A549 (cell line): Measurements from ENCODE around the gene KCNK15. TPM values are rescaled to one million over a fixed set of nuclear protein-coding genes. Genes with fewer than 3 reads are reported as not detected.
A peak's percentile ranks its signal among the peaks of the same experiment; 100 is the strongest.

Source experiments
- ATAC-seq, 2 experiments: fragments of 200-7000 bp in 1 of 2; fragments of >200 bp in 1 of 2; cut with Nextera tagmentation in 1 of 2; cut with Tn5 transposase in 1 of 2; 3 replicates each; pipeline versions ENCODE4 v1.8.0 to v1.9.1; 2018 to 2020; ENCODE audit warnings: mild to moderate bottlenecking in 1 of 2, moderate library complexity in 1 of 2
- CTCF ChIA-PET: fragments of 300-600 bp; sonication (Branson Sonifier 250); formaldehyde crosslinking; extraction: SDS; loops from one replicate; lab custom pipeline; 2021; ENCODE audit warnings: antibody characterized with exemption, inconsistent platforms; lab: Yijun Ruan, JAX
- POLR2A ChIA-PET: fragments of 350-600 bp; formaldehyde crosslinking; extraction: SDS; loops from one replicate; lab custom pipeline; 2021; ENCODE audit warnings: antibody characterized with exemption, inconsistent platforms; lab: Yijun Ruan, JAX
- DNase-seq, 2 experiments: peaks; one replicate each; pipeline versions ENCODE4 v3.0.0 to v3.0.0-alpha.2; 2011 to 2016; ENCODE audit warnings: low read depth in 1 of 2, low spot score in 1 of 2
- FAIRE-seq: peaks from 2 replicates; lab custom pipeline; 2011; peaks lifted over from hg19 to GRCh38; lab: Jason Lieb, UNC
- H3K27ac ChIP-seq, 2 experiments: fragments of >200 bp; sonication (Bioruptor Twin); formaldehyde crosslinking; 3 replicates each; pipeline ENCODE4 v1.5.1; 2016 to 2017
- H3K4me1 ChIP-seq: fragments of >200 bp; sonication (Bioruptor Twin); formaldehyde crosslinking; 3 replicates; pipeline ENCODE4 v1.6.1; 2016
- H3K4me2 ChIP-seq: fragments of >200 bp; sonication (Bioruptor Twin); formaldehyde crosslinking; 3 replicates; pipeline ENCODE4 v1.6.1; 2016
- H3K4me3 ChIP-seq: fragments of >200 bp; sonication (Bioruptor Twin); formaldehyde crosslinking; 3 replicates; pipeline ENCODE4 v1.5.1; 2016
- H3K9me3 ChIP-seq: fragments of >200 bp; sonication (Bioruptor Twin); formaldehyde crosslinking; 3 replicates; pipeline ENCODE4 v1.6.1; 2016
- BCL3 ChIP-seq: fragments of >200 bp; sonication (Bioruptor Twin); formaldehyde crosslinking; IDR thresholded peaks from 3 replicates; pipeline ENCODE4 v1.6.1; 2016
- CBX8 ChIP-seq: fragments of 200-600 bp; sonication (generic); IDR thresholded peaks from 2 replicates; pipeline ENCODE4 v1.6.1; 2016
- CHD2 ChIP-seq: fragments of 150-350 bp; IDR thresholded peaks from 2 replicates; pipeline ENCODE4 v1.6.1; 2014; ENCODE audit warnings: low read length; ENCODE audit not compliant: partially characterized antibody
- CHD4 ChIP-seq: fragments of 200-600 bp; sonication (generic); IDR thresholded peaks from 2 replicates; pipeline ENCODE4 v1.6.1; 2016; ENCODE audit warnings: antibody characterized with exemption, mild to moderate bottlenecking, borderline replicate concordance
- EHF ChIP-seq: fragments of 250-450 bp; sonication (Bioruptor Pico); IDR thresholded peaks from 2 replicates; pipeline ENCODE4 v1.5.0; 2020; ENCODE audit warnings: mild to moderate bottlenecking
- FOSB ChIP-seq: fragments of 250-450 bp; sonication (Bioruptor Pico); IDR thresholded peaks from 2 replicates; pipeline ENCODE4 v1.5.0; 2020; ENCODE audit warnings: mild to moderate bottlenecking, moderate library complexity
- GATA3 ChIP-seq: IDR thresholded peaks from 2 replicates; pipeline ENCODE4 v1.6.1; 2012; ENCODE audit warnings: borderline replicate concordance
- HDAC2 ChIP-seq: fragments of 200-600 bp; sonication (generic); IDR thresholded peaks from 2 replicates; pipeline ENCODE4 v1.6.1; 2016
- HES2 ChIP-seq: fragments of >200 bp; sonication (Bioruptor Twin); formaldehyde crosslinking; IDR thresholded peaks from 2 replicates; pipeline ENCODE4 v1.6.1; 2016
- HEYL ChIP-seq: fragments of 250-450 bp; sonication (Bioruptor Pico); IDR thresholded peaks from 2 replicates; pipeline ENCODE4 v1.8.0; 2021; ENCODE audit warnings: mild to moderate bottlenecking, moderate library complexity
- HOXA7 ChIP-seq: fragments of 250-450 bp; sonication (Bioruptor Pico); IDR thresholded peaks from 2 replicates; pipeline ENCODE4 v1.5.0; 2020; ENCODE audit warnings: mild to moderate bottlenecking, moderate library complexity
- HOXB13 ChIP-seq: fragments of 250-450 bp; sonication (Bioruptor Pico); IDR thresholded peaks from 2 replicates; pipeline ENCODE4 v1.5.0; 2020; ENCODE audit warnings: low read depth, mild to moderate bottlenecking, moderate library complexity
- JUN ChIP-seq, 2 experiments: fragments of >200 bp; sonication (Bioruptor Twin); formaldehyde crosslinking; IDR thresholded peaks; 2 replicates in 1 of 2; 3 replicates in 1 of 2; pipeline ENCODE4 v1.6.1; 2016 to 2017
- JUNB ChIP-seq: fragments of >200 bp; sonication (Bioruptor Twin); formaldehyde crosslinking; IDR thresholded peaks from 2 replicates; pipeline ENCODE4 v1.6.1; 2016
- MAZ ChIP-seq: fragments of 150-350 bp; IDR thresholded peaks from 2 replicates; pipeline ENCODE4 v1.6.1; 2014; ENCODE audit warnings: antibody characterized with exemption, low read depth, low read length, borderline replicate concordance
- NPAS2 ChIP-seq: fragments of 250-450 bp; sonication (Bioruptor Pico); IDR thresholded peaks from 2 replicates; pipeline ENCODE4 v1.8.0; 2022; ENCODE audit warnings: mild to moderate bottlenecking, moderate library complexity, borderline replicate concordance
- NR3C1 ChIP-seq: fragments of >200 bp; sonication (Bioruptor Twin); formaldehyde crosslinking; IDR thresholded peaks from 3 replicates; pipeline ENCODE4 v1.6.1; 2017
- PHF8 ChIP-seq: fragments of 200-600 bp; sonication (generic); IDR thresholded peaks from 2 replicates; pipeline ENCODE4 v1.6.1; 2016; ENCODE audit warnings: low read depth, mild to moderate bottlenecking, antibody characterized with exemption, moderate library complexity, borderline replicate concordance
- RARB ChIP-seq: fragments of 250-450 bp; sonication (Bioruptor Pico); IDR thresholded peaks from 2 replicates; pipeline ENCODE4 v1.8.0; 2021; ENCODE audit warnings: mild to moderate bottlenecking, moderate library complexity
- RCOR1 ChIP-seq: fragments of 150-350 bp; IDR thresholded peaks from 2 replicates; pipeline ENCODE4 v1.6.1; 2014; ENCODE audit warnings: antibody characterized with exemption, low read length, low read depth
- REST ChIP-seq: fragments of 200-600 bp; sonication (generic); IDR thresholded peaks from 2 replicates; pipeline ENCODE4 v1.6.1; 2016; ENCODE audit warnings: antibody characterized with exemption, mild to moderate bottlenecking, moderate library complexity
- RNF2 ChIP-seq: fragments of 200-600 bp; sonication (generic); IDR thresholded peaks from 2 replicates; pipeline ENCODE4 v1.6.1; 2016; ENCODE audit warnings: low read depth, mild to moderate bottlenecking, antibody characterized with exemption, moderate library complexity, borderline replicate concordance
- TP53 ChIP-seq: fragments of 250-450 bp; sonication (Bioruptor Pico); IDR thresholded peaks from 2 replicates; pipeline ENCODE4 v1.5.0; 2021; ENCODE audit warnings: mild to moderate bottlenecking, moderate library complexity
- WGBS: methylation state at CpG from one replicate; pipeline ENCODE4 v1.1.6; 2017; ENCODE audit errors: missing lambda C conversion rate; 5-methylcytosine and 5-hydroxymethylcytosine counted together
- polyA plus RNA-seq, 4 experiments: library from polyadenylated mRNA; depleted of rRNA in 3 of 4; stranded (reverse); fragments of >200 nt; fragmentation: RNase III in 1 of 4; extraction: RNeasy Plus Mini Kit Qiagen cat#74134 plus additional on column Dnase treatment in 1 of 4; gene quantifications; 2 replicates in 3 of 4; 3 replicates in 1 of 4; pipeline ENCODE4 v1.2.3, GENCODE V29; 2011 to 2017
- TF ChIP-seq, protein P1 (sequence below): fragments of 150-350 bp; IDR thresholded peaks from 2 replicates; pipeline ENCODE4 v1.6.1; 2014; ENCODE audit warnings: low read depth, mild to moderate bottlenecking, low read length

Gene KCNK15
- polyA plus RNA-seq, 2 of the 4 experiments (the other 2 are of a cell fraction) = 0.43 to 0.49 TPM

DNA sequence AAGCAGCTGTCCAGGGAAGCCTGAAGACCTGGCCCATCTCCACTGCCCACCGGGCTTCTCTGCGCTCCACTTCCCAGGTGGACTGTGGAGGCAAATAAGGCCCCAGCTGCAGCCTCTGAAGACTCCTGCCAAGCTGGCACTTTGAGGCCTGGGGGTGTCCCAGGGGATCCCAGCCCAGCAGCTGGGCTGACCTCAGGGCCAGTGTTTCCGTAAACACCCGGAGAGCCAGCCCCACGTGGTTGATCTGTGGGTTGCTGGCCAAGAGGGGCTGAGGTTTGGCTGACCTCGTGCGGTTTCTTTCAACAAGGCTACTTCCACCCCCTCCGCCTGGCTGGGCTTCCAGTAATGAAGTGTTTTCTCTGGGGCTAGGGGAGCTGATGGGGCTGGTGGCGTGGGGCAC is 42.9 kb upstream of the KCNK15 start:
- POLR2A ChIA-PET = no interaction called here
- Histone ChIP-seq H3K4me2 (no peak overlapping the region), H3K27ac (peak overlapping the region; percentile 40 to 79; a peak in 4 of 6 replicates), H3K9me3 (no peaks in the 10 kb centered on the region), H3K4me1 (peaks cover 47% of the 10 kb centered on the region), H3K4me3 (no peak overlapping the region)
- FAIRE-seq (no peak), ATAC-seq (no peak), DNase-seq (no peak)
- CTCF ChIA-PET = interaction anchor here (0.9 to 7.3 kb wide), 7 partner anchors 9 to 175 kb away, joined by 3 to 58 read pairs (median 5); no protein-coding TSS in a partner anchor
- no peak for TF ChIP-seq JUNB
- no peak for TF ChIP-seq RARB
- TF ChIP-seq CHD4 = no peak
- TF ChIP-seq, protein P1, sequence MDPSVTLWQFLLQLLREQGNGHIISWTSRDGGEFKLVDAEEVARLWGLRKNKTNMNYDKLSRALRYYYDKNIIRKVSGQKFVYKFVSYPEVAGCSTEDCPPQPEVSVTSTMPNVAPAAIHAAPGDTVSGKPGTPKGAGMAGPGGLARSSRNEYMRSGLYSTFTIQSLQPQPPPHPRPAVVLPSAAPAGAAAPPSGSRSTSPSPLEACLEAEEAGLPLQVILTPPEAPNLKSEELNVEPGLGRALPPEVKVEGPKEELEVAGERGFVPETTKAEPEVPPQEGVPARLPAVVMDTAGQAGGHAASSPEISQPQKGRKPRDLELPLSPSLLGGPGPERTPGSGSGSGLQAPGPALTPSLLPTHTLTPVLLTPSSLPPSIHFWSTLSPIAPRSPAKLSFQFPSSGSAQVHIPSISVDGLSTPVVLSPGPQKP = no peak
- TF ChIP-seq RCOR1 = no peak
- TF ChIP-seq JUN (IDR thresholded peaks at IDR 0.05) = no peak
- TF ChIP-seq CBX8 = no peak
- no peak for TF ChIP-seq CHD2
- TF ChIP-seq GATA3 = no peak
- no peak for TF ChIP-seq NPAS2 (CRISPR knock-in tag)
- TF ChIP-seq HDAC2 = no peak
- TF ChIP-seq TP53 = no peak
- TF ChIP-seq HOXB13 (CRISPR knock-in tag) = no peak
- WGBS = 85% methylated on average over 6 of the region's 9 CpGs

DNA sequence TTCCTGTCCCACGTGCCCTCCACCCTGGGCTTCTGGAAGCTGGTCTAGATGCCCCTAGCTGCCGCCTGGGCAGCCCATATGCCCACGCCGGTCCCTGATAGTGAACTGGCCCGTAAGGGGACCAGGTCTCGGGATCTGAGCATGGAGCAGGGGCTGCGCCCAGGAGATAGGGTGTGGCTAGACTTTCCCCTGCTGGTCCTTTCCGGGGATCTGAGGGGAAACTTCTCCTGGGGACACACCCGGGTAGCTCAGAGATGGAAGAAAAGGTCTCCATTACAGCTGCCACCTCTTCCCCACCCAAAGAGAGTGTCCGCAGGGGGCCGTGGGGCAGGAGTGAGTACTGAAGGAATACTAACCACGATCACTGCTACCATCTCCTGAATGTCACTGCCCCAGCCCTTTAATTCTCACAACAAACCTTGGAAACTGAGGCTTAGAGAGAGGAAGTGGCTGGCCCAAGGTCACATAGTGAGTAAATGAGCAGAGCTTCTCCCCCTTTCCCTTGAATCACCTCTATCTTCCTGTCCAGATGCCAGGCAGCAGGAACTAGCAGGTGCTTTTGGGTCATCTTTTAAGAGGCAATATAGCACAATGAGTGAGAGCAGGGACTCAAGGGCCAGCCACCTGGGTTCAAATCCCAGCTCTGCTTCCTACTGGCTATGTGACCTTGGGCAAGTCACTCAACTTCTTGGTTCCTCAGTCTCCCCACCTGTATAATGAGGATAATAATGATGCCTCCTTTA is 42.3 kb upstream of the KCNK15 start:
- DNase-seq = no peak
- WGBS = 90% methylated on average over 12 of the region's 12 CpGs
- Histone ChIP-seq H3K27ac (peak overlapping the region in 1 of 2 experiments; percentile 79; a peak in 3 of 6 replicates), H3K4me2 (no peak overlapping the region), H3K9me3 (no peaks in the 10 kb centered on the region), H3K4me3 (no peak overlapping the region), H3K4me1 (peaks cover 42% of the 10 kb centered on the region)
- no peak for TF ChIP-seq PHF8
- no peak for FAIRE-seq
- ChIA-PET CTCF (interaction anchor here (0.8 to 7.3 kb wide), 11 partner anchors 9 to 164 kb away, joined by 3 to 58 read pairs (median 3); no protein-coding TSS in a partner anchor), POLR2A (no interaction called here)
- no peak for ATAC-seq

- no peak overlapping the region for H3K4me3 ChIP-seq
- DNase-seq = no peak
- CTCF ChIA-PET = interaction anchor here (0.8 to 7.3 kb wide), 8 partner anchors 8 to 163 kb away, joined by 3 to 58 read pairs (median 4); no protein-coding TSS in a partner anchor
- TF ChIP-seq REST = no peak
- TF ChIP-seq RNF2 = no peak
- no peak for TF ChIP-seq NR3C1
- no peak for TF ChIP-seq HOXA7
- TF ChIP-seq MAZ = no peak
- no peak for TF ChIP-seq EHF
- no peak for TF ChIP-seq BCL3
- TF ChIP-seq HEYL (CRISPR knock-in tag) = no peak
- no peak for TF ChIP-seq HES2
- TF ChIP-seq FOSB (CRISPR knock-in tag) = no peak
- 91% methylated on average over 9 of the region's 9 CpGs for WGBS
- peak overlapping the region; percentile 19; the same call in 1 of the 3 replicates for H3K4me2 ChIP-seq
- peak overlapping the region; percentile 47 to 79 for H3K27ac ChIP-seq
- ATAC-seq = no peak
- POLR2A ChIA-PET = no interaction called here
- no peak for FAIRE-seq
- H3K9me3 ChIP-seq = no peaks in the 10 kb centered on the region
- peaks cover 37% of the 10 kb centered on the region for H3K4me1 ChIP-seq
Observed at GRCh38 chr20:44703956-44704488, 41.6 kb upstream of the KCNK15 start.
